ENCODE data around the gene GZF1. TPM values are rescaled to one million over a fixed set of nuclear protein-coding genes. Genes with fewer than 3 reads are reported as not detected.

Gene GZF1
- total and polyA plus RNA-seq, 12 donors = 8.0 to 31.7 (median 18.7) TPM

GRCh38 chr20:23390091-23390774 is 28.3 kb downstream of the GZF1 start:
- TF ChIP-seq POLR2A (IDR thresholded peaks at IDR 0.05) = no peak
- TF ChIP-seq CTCF (IDR thresholded peaks at IDR 0.05) = no peak
- Histone ChIP-seq H3K4me1 (replicated peaks in 1 of 2) (peaks cover 18 to 21% of the 10 kb centered on the region in 2 donors), H3K27ac (no peak overlapping the region), H3K36me3 (replicated peaks in 1 of 2) (peaks cover 0 to 38% of the 10 kb centered on the region in 2 donors), H3K9me3 (replicated peaks in 1 of 3) (no peaks in the 10 kb centered on the region), H3K4me3 (no peak overlapping the region), H3K27me3 (no peaks in the 10 kb centered on the region)
- DNase-seq = no peak
- WGBS, 4 donors = 80 to 88% (median 86%) methylated on average over 1 of the region's 1 CpG
- intact Hi-C loops (cut with DNase I) = no loop called here

- TF ChIP-seq CTCF (IDR thresholded peaks at IDR 0.05) (no peak), POLR2A (IDR thresholded peaks at IDR 0.05) (no peak)
- no peak overlapping the region for H3K27ac ChIP-seq
- intact Hi-C loops (cut with DNase I) = no loop called here
- no peak for DNase-seq
- H3K4me1 ChIP-seq (replicated peaks in 1 of 2) = peaks cover 5 to 8% of the 10 kb centered on the region in 2 donors
- no peak overlapping the region for H3K4me3 ChIP-seq
- WGBS, 4 donors = 93 to 94% (median 93%) methylated on average over 4 of the region's 4 CpGs
- H3K9me3 ChIP-seq (replicated peaks in 1 of 3) = no peaks in the 10 kb centered on the region
- peaks cover 0 to 38% of the 10 kb centered on the region in 2 donors for H3K36me3 ChIP-seq (replicated peaks in 1 of 2)
- no peaks in the 10 kb centered on the region for H3K27me3 ChIP-seq
These were observed 29.8 kb downstream of the GZF1 start for GRCh38 chr20:23391707-23392310.

GRCh38 chr20:23393996-23394775 is 32.2 kb downstream of the GZF1 start:
- TF ChIP-seq POLR2A (IDR thresholded peaks at IDR 0.05) = no peak
- TF ChIP-seq CTCF (IDR thresholded peaks at IDR 0.05) = no peak
- H3K4me1 ChIP-seq (replicated peaks in 1 of 2) = peaks cover 16 to 21% of the 10 kb centered on the region in 2 donors
- no peaks in the 10 kb centered on the region for H3K9me3 ChIP-seq (replicated peaks in 1 of 3)
- intact Hi-C loops (cut with DNase I) = no loop called here
- peaks cover 0 to 38% of the 10 kb centered on the region in 2 donors for H3K36me3 ChIP-seq (replicated peaks in 1 of 2)
- no peak for DNase-seq
- no peak overlapping the region for H3K4me3 ChIP-seq
- peak overlapping the region in 2 of 5 donors; percentile 31 to 50 for H3K27ac ChIP-seq
- 93 to 96% (median 96%) methylated on average over 4 of the region's 4 CpGs for WGBS, 4 donors
- no peaks in the 10 kb centered on the region for H3K27me3 ChIP-seq

GRCh38 chr20:23396950-23397627 is 35.1 kb downstream of the GZF1 start:
- H3K9me3 ChIP-seq (replicated peaks in 1 of 3) = no peaks in the 10 kb centered on the region
- H3K36me3 ChIP-seq (replicated peaks in 1 of 2) = peaks cover 0 to 30% of the 10 kb centered on the region in 2 donors
- no peaks in the 10 kb centered on the region for H3K27me3 ChIP-seq
- H3K27ac ChIP-seq = peak overlapping the region in 3 of 5 donors; percentile 23 to 45 (median 26)
- no peak overlapping the region for H3K4me3 ChIP-seq
- peaks cover 25 to 41% of the 10 kb centered on the region in 2 donors for H3K4me1 ChIP-seq (replicated peaks in 1 of 2)
- DNase-seq = peak in 2 of 7 donors; percentile 34 to 35
- WGBS, 4 donors = 44 to 62% (median 54%) methylated on average over 6 of the region's 6 CpGs
- intact Hi-C loops (cut with DNase I) = no loop called here
- TF ChIP-seq CTCF (IDR thresholded peaks at IDR 0.05) = no peak
- no peak for TF ChIP-seq POLR2A (IDR thresholded peaks at IDR 0.05)

Data from adrenal gland (tissue), 12 donors.